AG04449 (cell line): ENCODE results near the gene USH2A.
"Not testable (repeated sequence)": the region's sequence is repeated elsewhere in the genome, so short reads cannot be mapped to it uniquely, and the experiment has no call there.

Source experiments
- CTCF ChIA-PET: fragments of 350-600 bp; formaldehyde crosslinking; extraction: SDS; loops from one replicate; lab custom pipeline; 2021; ENCODE audit warnings: antibody characterized with exemption; lab: Yijun Ruan, JAX
- POLR2A ChIA-PET: fragments of 400-600, 350-600 bp; formaldehyde crosslinking; extraction: SDS; loops from one replicate; lab custom pipeline; 2020; ENCODE audit warnings: antibody characterized with exemption, inconsistent platforms; lab: Yijun Ruan, JAX
- DNase-seq: peaks from one replicate; pipeline ENCODE4 v3.0.0-alpha.2; 2010; ENCODE audit warnings: low read depth, low spot score
- H3K4me3 ChIP-seq: 2 replicates; pipeline ENCODE4 v1.5.1; 2011; ENCODE audit warnings: low read depth, mild to moderate bottlenecking, control low read depth, low read length
- TF ChIP-seq, protein P1 (sequence below): IDR thresholded peaks from one replicate; pipeline ENCODE4 v1.5.1; 2011; ENCODE audit warnings: mild to moderate bottlenecking, moderate library complexity, low read length, control low read depth, inconsistent platforms; ENCODE audit not compliant: insufficient read depth; ENCODE audit errors: missing control alignments

Gene USH2A

DNA sequence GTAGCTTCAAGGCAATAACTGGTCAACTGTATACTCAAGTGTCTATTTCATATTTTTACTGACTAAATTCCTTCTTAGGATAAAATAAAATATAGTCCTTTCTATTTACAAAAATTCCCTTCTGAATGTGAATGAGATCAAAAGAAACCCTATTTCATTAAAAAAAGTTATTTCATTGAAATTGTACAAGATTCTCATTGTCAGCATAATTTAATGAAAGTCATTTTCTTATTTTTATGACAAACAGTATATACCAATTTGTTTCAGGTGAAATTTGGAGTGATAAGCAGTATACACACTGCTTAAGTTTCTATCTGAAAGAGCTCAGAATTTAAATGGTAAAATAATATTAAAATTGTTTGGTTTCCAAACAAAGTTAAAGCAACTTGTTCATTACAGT is 269.2 kb downstream of the USH2A start:
- H3K4me3 ChIP-seq: no peak overlapping the region
- TF ChIP-seq, protein P1, sequence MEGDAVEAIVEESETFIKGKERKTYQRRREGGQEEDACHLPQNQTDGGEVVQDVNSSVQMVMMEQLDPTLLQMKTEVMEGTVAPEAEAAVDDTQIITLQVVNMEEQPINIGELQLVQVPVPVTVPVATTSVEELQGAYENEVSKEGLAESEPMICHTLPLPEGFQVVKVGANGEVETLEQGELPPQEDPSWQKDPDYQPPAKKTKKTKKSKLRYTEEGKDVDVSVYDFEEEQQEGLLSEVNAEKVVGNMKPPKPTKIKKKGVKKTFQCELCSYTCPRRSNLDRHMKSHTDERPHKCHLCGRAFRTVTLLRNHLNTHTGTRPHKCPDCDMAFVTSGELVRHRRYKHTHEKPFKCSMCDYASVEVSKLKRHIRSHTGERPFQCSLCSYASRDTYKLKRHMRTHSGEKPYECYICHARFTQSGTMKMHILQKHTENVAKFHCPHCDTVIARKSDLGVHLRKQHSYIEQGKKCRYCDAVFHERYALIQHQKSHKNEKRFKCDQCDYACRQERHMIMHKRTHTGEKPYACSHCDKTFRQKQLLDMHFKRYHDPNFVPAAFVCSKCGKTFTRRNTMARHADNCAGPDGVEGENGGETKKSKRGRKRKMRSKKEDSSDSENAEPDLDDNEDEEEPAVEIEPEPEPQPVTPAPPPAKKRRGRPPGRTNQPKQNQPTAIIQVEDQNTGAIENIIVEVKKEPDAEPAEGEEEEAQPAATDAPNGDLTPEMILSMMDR: no peak
- ChIA-PET CTCF (no interaction called here), POLR2A (no interaction called here)
- DNase-seq: no peak

DNA sequence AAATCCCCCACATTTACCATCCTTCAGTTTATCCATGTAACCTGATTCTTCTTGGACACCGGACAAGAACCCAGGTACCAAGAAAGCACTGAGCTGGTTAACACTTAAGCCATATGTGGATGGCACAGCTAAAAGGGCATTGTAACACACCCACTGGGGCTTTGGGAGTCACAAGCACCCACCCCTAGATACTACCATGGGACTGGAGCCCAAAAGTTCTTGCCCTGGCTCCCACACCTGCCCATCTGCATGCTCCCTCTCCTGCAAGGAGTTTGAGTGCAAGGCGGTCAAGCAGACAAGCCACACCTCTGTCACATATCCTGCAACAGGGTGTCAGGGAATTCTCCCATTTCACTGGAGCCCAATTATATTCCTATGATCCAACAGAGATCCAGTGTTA is 270.1 kb downstream of the USH2A start:
- CTCF ChIA-PET: no interaction called here

DNA sequence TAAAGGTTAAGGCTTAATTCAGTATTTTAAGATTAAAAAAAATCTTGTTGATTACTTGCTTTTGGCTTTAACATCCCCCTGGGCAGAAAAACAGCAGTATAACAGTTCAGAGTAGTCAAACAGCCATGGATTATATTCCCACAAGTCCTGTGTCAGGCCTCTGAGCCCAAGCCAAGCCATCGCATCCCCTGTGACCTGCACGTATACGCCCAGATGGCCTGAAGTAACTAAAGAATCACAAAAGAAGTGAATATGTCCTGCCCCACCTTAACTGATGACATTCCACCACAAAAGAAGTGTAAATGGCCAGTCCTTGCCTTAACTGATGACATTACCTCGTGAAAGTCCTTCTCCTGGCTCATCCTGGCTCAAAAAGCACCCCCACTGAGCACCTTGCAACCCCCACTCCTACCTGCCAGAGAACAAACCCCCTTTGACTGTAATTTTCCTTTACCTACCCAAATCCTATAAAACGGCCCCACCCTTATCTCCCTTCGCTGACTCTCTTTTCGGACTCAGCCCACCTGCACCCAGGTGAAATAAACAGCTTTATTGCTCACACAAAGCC is 277.7 kb downstream of the USH2A start:
- CTCF ChIA-PET, DNase-seq, H3K4me3 ChIP-seq: not testable (repeated sequence)
- POLR2A ChIA-PET: interaction anchor here (0.7 kb wide), 1 partner anchor 179 kb away, joined by 3 read pairs; no protein-coding TSS in a partner anchor

More for the DNA sequence above, 270.1 kb downstream of the USH2A start:
- no peak overlapping the region for H3K4me3 ChIP-seq
- POLR2A ChIA-PET: no interaction called here
- no peak for DNase-seq
- TF ChIP-seq, protein P1: no peak

DNA sequence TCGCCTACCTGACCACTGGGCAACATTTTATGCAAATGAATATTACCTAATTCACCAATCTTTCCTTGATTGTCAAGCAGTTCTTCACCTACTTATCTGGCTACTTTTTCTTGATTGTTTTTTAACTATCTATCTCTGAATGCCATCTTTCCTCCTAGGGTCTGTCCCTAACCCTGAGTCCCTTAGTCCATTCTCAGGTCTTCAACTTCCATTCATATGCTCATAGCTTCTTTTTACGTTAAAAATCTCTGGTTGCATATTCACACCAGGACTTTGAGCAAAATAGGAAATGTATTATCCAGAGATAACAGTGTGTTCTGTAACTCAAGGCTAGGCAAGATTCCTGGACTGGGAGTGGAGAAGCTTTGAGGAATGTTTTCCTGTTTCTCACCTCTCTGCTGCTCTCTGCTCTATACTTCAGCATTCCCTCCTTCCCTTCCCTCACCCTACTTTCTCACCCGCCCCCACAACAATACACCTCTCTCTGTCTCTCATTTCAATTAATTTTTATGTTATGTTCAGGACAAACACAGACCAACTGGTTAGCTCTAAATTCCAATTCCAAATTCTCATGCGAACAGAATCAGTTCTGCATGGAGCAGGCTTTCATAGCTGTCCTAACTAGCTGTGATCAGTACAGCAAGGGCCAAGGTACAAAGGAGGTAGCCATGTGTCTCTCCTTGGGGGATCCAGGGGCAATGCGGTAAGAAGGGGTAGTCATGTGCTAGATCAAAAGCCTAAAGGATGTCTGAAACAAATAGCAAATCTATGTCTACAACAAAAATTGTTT is 278.4 kb downstream of the USH2A start:
- DNase-seq: no peak
- CTCF ChIA-PET: interaction anchor here (0.6 to 1.2 kb wide), 2 partner anchors 11 to 564 kb away, joined by 3 to 4 read pairs; no protein-coding TSS in a partner anchor
- POLR2A ChIA-PET: interaction anchor here (0.7 kb wide), 1 partner anchor 178 kb away, joined by 3 read pairs; no protein-coding TSS in a partner anchor
- H3K4me3 ChIP-seq: no peak overlapping the region
- TF ChIP-seq, protein P1: no peak

DNA sequence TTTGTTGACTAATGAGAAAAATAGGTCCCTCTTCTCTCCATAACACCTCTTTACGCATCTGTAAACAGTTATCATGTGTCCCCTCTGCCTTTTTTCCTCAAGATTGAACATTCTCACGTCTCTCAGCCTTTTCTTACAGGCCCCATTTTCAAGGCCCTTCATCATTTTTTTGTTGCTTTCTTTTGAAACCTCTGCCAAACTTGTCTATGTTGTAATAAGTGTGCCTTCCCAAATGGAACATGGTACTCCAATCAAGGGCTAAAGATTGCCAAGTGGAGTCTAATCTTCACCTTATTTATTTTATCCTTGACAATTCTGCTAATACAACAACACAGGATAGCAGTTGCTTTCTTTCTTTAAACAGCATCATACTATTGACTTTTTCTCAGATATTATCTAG is 280.3 kb downstream of the USH2A start:
- DNase-seq: no peak
- ChIA-PET POLR2A (no interaction called here), CTCF (interaction anchor here (1.0 kb wide), 1 partner anchor 17 kb away, joined by 3 read pairs; no protein-coding TSS in a partner anchor)
- TF ChIP-seq, protein P1: no peak
- no peak overlapping the region for H3K4me3 ChIP-seq

DNA sequence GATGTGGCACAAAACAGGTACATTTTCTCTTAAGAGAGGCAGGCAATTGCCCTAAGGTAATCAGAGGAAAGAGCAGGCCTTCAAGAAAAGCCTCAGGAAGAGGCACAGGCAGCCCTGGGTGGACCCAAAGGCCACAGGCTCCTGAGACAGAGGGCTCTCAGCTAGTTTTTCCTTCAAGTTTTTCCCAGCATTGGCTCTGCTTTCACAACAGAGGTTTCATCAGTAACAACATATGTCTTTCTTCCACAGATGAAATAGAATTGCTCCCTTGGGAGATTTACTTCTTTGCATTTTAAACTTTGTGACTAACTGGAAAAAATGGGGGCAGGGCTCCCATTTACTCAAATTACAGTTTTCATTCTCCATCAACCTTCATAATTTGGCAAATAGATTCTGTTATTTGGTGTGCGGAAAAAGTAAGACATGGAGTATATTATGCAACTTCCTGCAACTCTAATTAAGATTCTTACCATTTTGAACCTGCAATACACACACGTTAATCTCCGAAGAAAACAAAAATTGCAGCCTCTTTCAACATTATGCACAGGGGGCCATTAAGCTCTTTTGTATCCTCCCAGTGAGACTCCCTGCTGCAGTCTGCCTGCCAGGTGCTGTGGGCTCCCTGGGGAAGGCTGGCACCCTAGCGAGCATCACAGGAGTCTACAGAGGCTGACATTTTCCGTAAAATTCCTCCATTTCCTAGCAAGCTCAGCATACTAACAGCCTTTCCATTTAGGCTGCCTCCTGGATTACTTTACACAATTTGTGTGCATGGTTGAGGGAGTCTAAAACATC is 282.3 kb downstream of the USH2A start:
- no peak overlapping the region for H3K4me3 ChIP-seq
- POLR2A ChIA-PET: no interaction called here
- peak; percentile 10 for DNase-seq
- CTCF ChIA-PET: interaction anchor here (0.9 kb wide), 1 partner anchor 29 kb away, joined by 3 read pairs; no protein-coding TSS in a partner anchor
- TF ChIP-seq, protein P1: no peak
